Mesendoderm (in vitro differentiated cells): ENCODE results near the gene GJA8.
"Not testable (repeated sequence)": the region's sequence is repeated elsewhere in the genome, so short reads cannot be mapped to it uniquely, and the experiment has no call there.

Experiments used
- DNase-seq: peaks from one replicate; pipeline ENCODE4 v3.0.0; 2013
- H2AK5ac ChIP-seq: 2 replicates; pipeline ENCODE4 v1.6.1; 2013; ENCODE audit warnings: low read length, inconsistent platforms
- H2BK120ac ChIP-seq: 2 replicates; pipeline ENCODE4 v1.6.1; 2013; ENCODE audit warnings: low read depth, mild to moderate bottlenecking, low read length, moderate library complexity, mixed read lengths
- H2BK15ac ChIP-seq: replicated peaks from 2 replicates; pipeline ENCODE4 v1.6.1; 2013; ENCODE audit warnings: low read depth, mild to moderate bottlenecking, moderate library complexity
- H2BK5ac ChIP-seq: 2 replicates; pipeline ENCODE4 v1.6.1; 2013; ENCODE audit warnings: low read length, inconsistent platforms
- H3K18ac ChIP-seq: 2 replicates; pipeline ENCODE4 v1.6.1; 2013; ENCODE audit warnings: mild to moderate bottlenecking, low read length, mixed read lengths
- H3K23ac ChIP-seq: one replicate; pipeline ENCODE4 v1.6.1; 2013; ENCODE audit warnings: low read length
- H3K27ac ChIP-seq: 2 replicates; pipeline ENCODE4 v1.5.1; 2013; ENCODE audit warnings: low read depth, mild to moderate bottlenecking, inconsistent platforms, low read length, moderate library complexity
- H3K27me3 ChIP-seq: 2 replicates; pipeline ENCODE4 v1.6.1; 2013; ENCODE audit warnings: low read length, control low read depth, mild to moderate bottlenecking, inconsistent platforms; ENCODE audit not compliant: insufficient read depth, poor library complexity
- H3K36me3 ChIP-seq: 2 replicates; pipeline ENCODE4 v1.6.1; 2013; ENCODE audit warnings: low read length, inconsistent platforms; ENCODE audit not compliant: control insufficient read depth, insufficient read depth
- H3K4ac ChIP-seq: one replicate; pipeline ENCODE4 v1.6.1; 2013; ENCODE audit warnings: low read depth, mild to moderate bottlenecking, low read length, moderate library complexity
- H3K4me1 ChIP-seq: 2 replicates; pipeline ENCODE4 v1.6.1; 2013; ENCODE audit warnings: low read depth, low read length, inconsistent platforms; ENCODE audit not compliant: control insufficient read depth
- H3K4me2 ChIP-seq: 2 replicates; pipeline ENCODE4 v1.6.1; 2013; ENCODE audit warnings: low read length
- H3K4me3 ChIP-seq: 2 replicates; pipeline ENCODE4 v1.5.1; 2013; ENCODE audit warnings: mild to moderate bottlenecking, low read length
- H3K56ac ChIP-seq: one replicate; pipeline ENCODE4 v1.6.1; 2013; ENCODE audit warnings: low read length
- H3K79me1 ChIP-seq: 2 replicates; pipeline ENCODE4 v1.6.1; 2013; ENCODE audit warnings: low read length, inconsistent platforms
- H3K79me2 ChIP-seq: 2 replicates; pipeline ENCODE4 v1.6.1; 2013; ENCODE audit warnings: mild to moderate bottlenecking, low read length; ENCODE audit not compliant: control insufficient read depth, insufficient read depth
- H3K9ac ChIP-seq: 2 replicates; pipeline ENCODE4 v1.6.1; 2013; ENCODE audit warnings: low read length, inconsistent platforms
- H4K5ac ChIP-seq: one replicate; pipeline ENCODE4 v1.6.1; 2013; ENCODE audit warnings: low read length
- H4K8ac ChIP-seq: one replicate; pipeline ENCODE4 v1.6.1; 2013; ENCODE audit warnings: low read depth, mild to moderate bottlenecking, control low read depth, low read length, moderate library complexity
- WGBS: extraction: QIAGEN DNeasy Blood & Tissue Kit; methylation state at CpG from one replicate; pipeline ENCODE4 v1.1.7; 2013; ENCODE audit warnings: low lambda C conversion rate, missing lambda C conversion rate; ENCODE audit not compliant: insufficient coverage; ENCODE audit errors: extremely low coverage; 5-methylcytosine and 5-hydroxymethylcytosine counted together

Gene GJA8

GRCh38 chr1:147912553-147912952, 10.0 kb downstream of the GJA8 start:
- Histone ChIP-seq H3K9ac (no peak overlapping the region), H3K4me3 (no peak overlapping the region), H3K4ac (no peak overlapping the region), H3K56ac (no peak overlapping the region), H3K18ac (no peak overlapping the region), H2AK5ac (no peak overlapping the region), H3K23ac (no peak overlapping the region), H3K27me3 (no peaks in the 10 kb centered on the region), H2BK120ac (no peak overlapping the region), H3K27ac (no peak overlapping the region), H2BK5ac (no peak overlapping the region), H4K8ac (no peak overlapping the region), H3K79me1 (no peaks in the 10 kb centered on the region), H3K4me2 (no peak overlapping the region), H3K79me2 (no peaks in the 10 kb centered on the region), H3K4me1 (no peaks in the 10 kb centered on the region), H3K36me3 (no peaks in the 10 kb centered on the region), H4K5ac (no peak overlapping the region), H2BK15ac (no peak overlapping the region)
- no CpG with 5 or more reads among the region's 2 CpGs for WGBS
- no peak for DNase-seq

- no peak overlapping the region for H2BK5ac ChIP-seq
- H3K4me1 ChIP-seq = no peaks in the 10 kb centered on the region
- H3K79me1 ChIP-seq = no peaks in the 10 kb centered on the region
- no peak overlapping the region for H3K23ac ChIP-seq
- no peak overlapping the region for H2BK15ac ChIP-seq
- no peak overlapping the region for H4K5ac ChIP-seq
- no peak overlapping the region for H3K4me2 ChIP-seq
- H3K18ac ChIP-seq = no peak overlapping the region
- H3K4me3 ChIP-seq = no peak overlapping the region
- no peak overlapping the region for H3K9ac ChIP-seq
- no peaks in the 10 kb centered on the region for H3K27me3 ChIP-seq
- no peak for DNase-seq
- no CpG with 5 or more reads among the region's 7 CpGs for WGBS
- H2AK5ac ChIP-seq = no peak overlapping the region
- H3K27ac ChIP-seq = no peak overlapping the region
- H2BK120ac ChIP-seq = no peak overlapping the region
- H3K4ac ChIP-seq = no peak overlapping the region
- H3K56ac ChIP-seq = no peak overlapping the region
- H4K8ac ChIP-seq = no peak overlapping the region
- H3K79me2 ChIP-seq = no peaks in the 10 kb centered on the region
- H3K36me3 ChIP-seq = no peaks in the 10 kb centered on the region
Measured at GRCh38 chr1:147913362-147913942, 10.9 kb downstream of the GJA8 start.

GRCh38 chr1:147919896-147920295, 17.3 kb downstream of the GJA8 start:
- WGBS = no CpG with 5 or more reads among the region's 6 CpGs

GRCh38 chr1:147924813-147925212, 22.2 kb downstream of the GJA8 start:
- Histone ChIP-seq H2AK5ac (no peak overlapping the region), H3K4me2 (no peak overlapping the region), H4K8ac (no peak overlapping the region), H3K36me3 (no peaks in the 10 kb centered on the region), H4K5ac (no peak overlapping the region), H3K4me3 (no peak overlapping the region), H3K27ac (peak overlapping the region; percentile 48), H3K27me3 (no peaks in the 10 kb centered on the region), H3K79me2 (no peaks in the 10 kb centered on the region), H3K23ac (peak overlapping the region; percentile 45), H2BK15ac (no peak overlapping the region), H3K56ac (peak overlapping the region; percentile 75), H2BK120ac (no peak overlapping the region), H3K9ac (no peak overlapping the region), H3K4me1 (peaks cover 4% of the 10 kb centered on the region), H2BK5ac (no peak overlapping the region), H3K79me1 (no peaks in the 10 kb centered on the region), H3K18ac (no peak overlapping the region), H3K4ac (no peak overlapping the region)
- peak; percentile 50 for DNase-seq
- no CpG with 5 or more reads among the region's 1 CpG for WGBS

More at GRCh38 chr1:147919896-147920295, 17.3 kb downstream of the GJA8 start:
- Histone ChIP-seq H2BK5ac (no peak overlapping the region), H3K79me1 (no peaks in the 10 kb centered on the region), H3K36me3 (no peaks in the 10 kb centered on the region), H4K5ac (no peak overlapping the region), H3K27ac (no peak overlapping the region), H3K4me3 (no peak overlapping the region), H3K4me2 (no peak overlapping the region), H3K4me1 (peaks cover 4% of the 10 kb centered on the region), H4K8ac (no peak overlapping the region), H3K18ac (no peak overlapping the region), H3K4ac (no peak overlapping the region), H3K27me3 (no peaks in the 10 kb centered on the region), H3K9ac (no peak overlapping the region), H2AK5ac (no peak overlapping the region), H2BK120ac (no peak overlapping the region), H2BK15ac (no peak overlapping the region), H3K56ac (no peak overlapping the region), H3K23ac (no peak overlapping the region), H3K79me2 (no peaks in the 10 kb centered on the region)
- no peak for DNase-seq

GRCh38 chr1:147927215-147927614, 24.6 kb downstream of the GJA8 start:
- H3K18ac ChIP-seq, H3K23ac ChIP-seq, H3K79me2 ChIP-seq, H3K4me3 ChIP-seq, H3K27ac ChIP-seq, DNase-seq, H4K8ac ChIP-seq, H3K36me3 ChIP-seq, H3K79me1 ChIP-seq, H2BK5ac ChIP-seq, H3K4me2 ChIP-seq, H3K4ac ChIP-seq, H2BK15ac ChIP-seq, H3K27me3 ChIP-seq, H2BK120ac ChIP-seq, H4K5ac ChIP-seq, H3K9ac ChIP-seq, H3K4me1 ChIP-seq, H3K56ac ChIP-seq, H2AK5ac ChIP-seq: not testable (repeated sequence)
- WGBS = no CpG with 5 or more reads among the region's 6 CpGs

GRCh38 chr1:147927689-147928088, 25.1 kb downstream of the GJA8 start:
- H4K8ac ChIP-seq, H3K4me3 ChIP-seq, H3K4ac ChIP-seq, H3K18ac ChIP-seq, H3K56ac ChIP-seq, DNase-seq, H3K27ac ChIP-seq, H2AK5ac ChIP-seq, H3K36me3 ChIP-seq, H3K79me1 ChIP-seq, H2BK5ac ChIP-seq, H3K9ac ChIP-seq, H3K4me1 ChIP-seq, H3K79me2 ChIP-seq, H3K27me3 ChIP-seq, H4K5ac ChIP-seq, H3K4me2 ChIP-seq, H2BK120ac ChIP-seq, H2BK15ac ChIP-seq, H3K23ac ChIP-seq: not testable (repeated sequence)
- WGBS = no CpG with 5 or more reads among the region's 10 CpGs
